Measurements from ENCODE around the gene OR14A2.
"Not testable (repeated sequence)": the region's sequence is repeated elsewhere in the genome, so short reads cannot be mapped to it uniquely, and the experiment has no call there.

OR14A2 gene

GRCh38 chr1:247748041-247748440, at the start of gene OR14A2:
TSS of gene OR14A2 (minus strand) at chr1:247748141.
- Histone ChIP-seq H3K4me3 (ENCODE audit: low read depth, low read length) (no peak within 1 kb of the TSS), H3K27ac (no peak within 1 kb of the TSS), H3K36me3 (replicated peaks) (no peaks in the 10 kb centered on the region), H3K27me3 (replicated peaks) (no peaks in the 10 kb centered on the region)
- TF ChIP-seq, protein P1, sequence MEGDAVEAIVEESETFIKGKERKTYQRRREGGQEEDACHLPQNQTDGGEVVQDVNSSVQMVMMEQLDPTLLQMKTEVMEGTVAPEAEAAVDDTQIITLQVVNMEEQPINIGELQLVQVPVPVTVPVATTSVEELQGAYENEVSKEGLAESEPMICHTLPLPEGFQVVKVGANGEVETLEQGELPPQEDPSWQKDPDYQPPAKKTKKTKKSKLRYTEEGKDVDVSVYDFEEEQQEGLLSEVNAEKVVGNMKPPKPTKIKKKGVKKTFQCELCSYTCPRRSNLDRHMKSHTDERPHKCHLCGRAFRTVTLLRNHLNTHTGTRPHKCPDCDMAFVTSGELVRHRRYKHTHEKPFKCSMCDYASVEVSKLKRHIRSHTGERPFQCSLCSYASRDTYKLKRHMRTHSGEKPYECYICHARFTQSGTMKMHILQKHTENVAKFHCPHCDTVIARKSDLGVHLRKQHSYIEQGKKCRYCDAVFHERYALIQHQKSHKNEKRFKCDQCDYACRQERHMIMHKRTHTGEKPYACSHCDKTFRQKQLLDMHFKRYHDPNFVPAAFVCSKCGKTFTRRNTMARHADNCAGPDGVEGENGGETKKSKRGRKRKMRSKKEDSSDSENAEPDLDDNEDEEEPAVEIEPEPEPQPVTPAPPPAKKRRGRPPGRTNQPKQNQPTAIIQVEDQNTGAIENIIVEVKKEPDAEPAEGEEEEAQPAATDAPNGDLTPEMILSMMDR (IDR thresholded peaks at IDR 0.05; ENCODE audit: low read depth, low read length, missing control alignments), result no peak
- no peak for DNase-seq
- in situ Hi-C loops (cut with HindIII; ENCODE audit: low pct_ligation_motif_present, low sequenced_read_pairs), result no loop called here

GRCh38 chr1:247797518-247797917, 49.6 kb upstream of the OR14A2 start:
- TF ChIP-seq, protein P1 (IDR thresholded peaks at IDR 0.05; ENCODE audit: low read depth, low read length, missing control alignments), result no peak
- H3K36me3 ChIP-seq (replicated peaks), result no peaks in the 10 kb centered on the region
- no peak overlapping the region for H3K27ac ChIP-seq
- in situ Hi-C loops (cut with HindIII; ENCODE audit: low pct_ligation_motif_present, low sequenced_read_pairs), result no loop called here
- H3K4me3 ChIP-seq (ENCODE audit: low read depth, low read length), result no peak overlapping the region
- no peaks in the 10 kb centered on the region for H3K27me3 ChIP-seq (replicated peaks)
- no peak for DNase-seq

DNA sequence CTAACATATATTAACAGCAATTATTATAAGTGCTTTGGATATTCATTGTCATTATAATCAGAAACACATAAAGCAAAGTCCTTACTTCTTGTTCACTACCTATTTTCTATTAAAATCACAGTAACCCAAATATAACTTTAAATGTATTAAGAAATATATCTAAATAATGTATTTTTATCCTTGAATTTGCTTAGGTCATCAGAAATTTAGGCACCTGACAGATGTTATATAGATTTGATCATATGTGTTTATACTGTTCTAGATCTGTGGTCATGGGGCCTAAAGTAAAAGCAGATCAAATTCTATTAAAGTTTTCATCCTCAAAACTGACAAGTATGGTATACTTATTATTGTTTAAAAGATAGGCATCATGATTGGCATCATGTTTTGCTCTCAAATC, 21.7 kb upstream of the OR14A2 start:
- H3K4me3 ChIP-seq (ENCODE audit: low read depth, low read length), result no peak overlapping the region

GRCh38 chr1:247760456-247760855, 12.5 kb upstream of the OR14A2 start, which contains the start of gene OR1C1:
TSS of gene OR1C1 (minus strand) at chr1:247760556. CDS start at chr1:247758406, 2,150 bp downstream.
- in situ Hi-C loops (cut with HindIII; ENCODE audit: low pct_ligation_motif_present, low sequenced_read_pairs), result no loop called here
- Histone ChIP-seq H3K27ac (no peak within 1 kb of the TSS), H3K27me3 (replicated peaks) (no peaks in the 10 kb centered on the region), H3K36me3 (replicated peaks) (no peaks in the 10 kb centered on the region), H3K4me3 (ENCODE audit: low read depth, low read length) (no peak within 1 kb of the TSS)
- TF ChIP-seq, protein P1 (IDR thresholded peaks at IDR 0.05; ENCODE audit: low read depth, low read length, missing control alignments), result no peak
- DNase-seq, result no peak

More for the DNA sequence above, 21.7 kb upstream of the OR14A2 start:
- DNase-seq, result no peak
- Histone ChIP-seq H3K36me3 (replicated peaks) (no peaks in the 10 kb centered on the region), H3K27me3 (replicated peaks) (no peaks in the 10 kb centered on the region), H3K27ac (no peak overlapping the region)
- TF ChIP-seq, protein P1 (IDR thresholded peaks at IDR 0.05; ENCODE audit: low read depth, low read length, missing control alignments), result no peak
- in situ Hi-C loops (cut with HindIII; ENCODE audit: low pct_ligation_motif_present, low sequenced_read_pairs), result no loop called here

GRCh38 chr1:247754311-247754710, 6.4 kb upstream of the OR14A2 start:
- H3K36me3 ChIP-seq (replicated peaks); in situ Hi-C loops (cut with HindIII; ENCODE audit: low pct_ligation_motif_present, low sequenced_read_pairs); H3K27ac ChIP-seq; H3K4me3 ChIP-seq (ENCODE audit: low read depth, low read length); H3K27me3 ChIP-seq (replicated peaks); DNase-seq: not testable (repeated sequence)

DNA sequence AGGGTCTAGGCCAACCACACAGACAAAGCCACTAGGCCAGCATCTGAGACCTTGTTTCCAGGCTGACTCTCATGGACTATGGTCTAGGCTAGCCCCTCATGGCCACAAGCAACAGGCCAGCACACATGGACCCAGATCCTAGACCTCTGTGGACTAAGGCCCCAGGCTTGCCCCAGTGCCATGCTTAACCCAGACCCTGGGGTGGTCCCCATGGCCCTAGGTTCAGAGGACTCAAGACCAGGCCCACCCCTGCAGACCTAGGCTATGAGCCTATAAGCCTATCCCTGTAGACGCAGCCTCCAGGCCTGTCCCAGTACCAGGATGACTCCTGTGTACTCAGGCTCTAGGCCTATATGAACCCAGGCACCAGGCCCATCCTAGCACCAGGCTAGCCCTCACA, 1.9 kb upstream of the OR14A2 start:
- H3K27me3 ChIP-seq (replicated peaks), result no peaks in the 10 kb centered on the region
- no peak for DNase-seq
- no peak overlapping the region for H3K27ac ChIP-seq
- in situ Hi-C loops (cut with HindIII; ENCODE audit: low pct_ligation_motif_present, low sequenced_read_pairs), result no loop called here
- TF ChIP-seq, protein P1 (IDR thresholded peaks at IDR 0.05; ENCODE audit: low read depth, low read length, missing control alignments), result no peak
- no peak overlapping the region for H3K4me3 ChIP-seq (ENCODE audit: low read depth, low read length)
- no peaks in the 10 kb centered on the region for H3K36me3 ChIP-seq (replicated peaks)
